Panc1 (cell line): ENCODE measurements around the gene MUL1. TPM values are rescaled to one million over a fixed set of nuclear protein-coding genes. Genes with fewer than 3 reads are reported as not detected.

Source experiments
- ATAC-seq: fragments of 200-7000 bp; cut with Tn5 transposase; 2 replicates; pipeline ENCODE4 v1.9.1; 2020; ENCODE audit warnings: mild to moderate bottlenecking, moderate library complexity
- BruUV-seq: library from RNA; stranded (reverse); fragments of 400-500 nt; replicated peaks from 2 replicates; lab custom pipeline; 2021; lab: Mats Ljungman, UMichigan
- CTCF ChIA-PET: fragments of 300-600 bp; sonication (Branson Sonifier 250); formaldehyde crosslinking; loops from one replicate; lab custom pipeline; 2022; ENCODE audit warnings: antibody characterized with exemption; lab: Charles Lee
- POLR2A ChIA-PET: fragments of 300-600 bp; sonication (Branson Sonifier 250); formaldehyde crosslinking; loops from one replicate; lab custom pipeline; 2022; ENCODE audit warnings: antibody characterized with exemption; lab: Charles Lee
- DNase-seq: peaks from one replicate; pipeline ENCODE4 v3.0.0-alpha.2; 2010; ENCODE audit warnings: low read depth, low spot score
- H3K27ac ChIP-seq: 2 replicates; pipeline ENCODE4 v1.5.1; 2011; ENCODE audit warnings: mild to moderate bottlenecking, low read length, inconsistent platforms
- H3K27me3 ChIP-seq: fragments of 200-500 bp; sonication (Bioruptor generic); 2 replicates; pipeline ENCODE4 v1.6.0; 2014; ENCODE audit warnings: low read length, inconsistent platforms; ENCODE audit not compliant: control insufficient read depth, insufficient read depth
- H3K36me3 ChIP-seq: fragments of 200-500 bp; sonication (Bioruptor generic); 2 replicates; pipeline ENCODE4 v1.5.1; 2014; ENCODE audit warnings: inconsistent platforms, mild to moderate bottlenecking, low read length, moderate library complexity; ENCODE audit not compliant: control insufficient read depth, insufficient read depth
- H3K4me1 ChIP-seq: 2 replicates; pipeline ENCODE4 v1.5.1; 2011; ENCODE audit warnings: inconsistent platforms, mild to moderate bottlenecking, low read length, moderate library complexity; ENCODE audit not compliant: control insufficient read depth, insufficient read depth
- H3K4me3 ChIP-seq, 2 experiments: 2 replicates each; pipeline ENCODE4 v1.5.1; 2011 to 2012; ENCODE audit warnings: low read depth in 2 of 2, low read length in 2 of 2, mild to moderate bottlenecking in 2 of 2, inconsistent platforms in 1 of 2, moderate library complexity in 1 of 2
- H3K9me3 ChIP-seq: fragments of 200-500 bp; sonication (Bioruptor generic); 2 replicates; pipeline ENCODE4 v1.5.1; 2014; ENCODE audit warnings: low read depth, mild to moderate bottlenecking, inconsistent platforms, low read length, moderate library complexity; ENCODE audit not compliant: control insufficient read depth, insufficient read depth
- CTCF ChIP-seq: fragments of 450-650 bp; IDR thresholded peaks from 2 replicates; pipeline ENCODE4 v1.5.1; 2017; ENCODE audit warnings: mild to moderate bottlenecking
- POLR2AphosphoS5 ChIP-seq: IDR thresholded peaks from 2 replicates; pipeline ENCODE4 v1.6.1; 2012; ENCODE audit warnings: mild to moderate bottlenecking, low read depth, low read length, moderate library complexity
- REST ChIP-seq, 2 experiments: IDR thresholded peaks; 2 replicates each; pipeline ENCODE4 v1.6.1; 2011 to 2012; ENCODE audit warnings: low read depth in 2 of 2, control low read depth in 1 of 2, low read length in 1 of 2, mild to moderate bottlenecking in 1 of 2, moderate library complexity in 1 of 2; ENCODE audit not compliant: insufficient read depth in 1 of 2
- SIN3A ChIP-seq: IDR thresholded peaks from 2 replicates; pipeline ENCODE4 v1.6.1; 2012; ENCODE audit warnings: low read depth, mild to moderate bottlenecking, low read length, moderate library complexity, borderline replicate concordance; ENCODE audit not compliant: insufficient read depth
- TCF7L2 ChIP-seq: IDR thresholded peaks from 2 replicates; pipeline ENCODE4 v1.6.1; 2011; ENCODE audit warnings: mild to moderate bottlenecking, low read depth, low read length, inconsistent platforms
- in situ Hi-C: cut with HindIII; loops from 2 replicates; pipeline ENCODE4 v1.10.0; 2016; ENCODE audit warnings: low sequenced_read_pairs, low pct_unique_long_range_greater_than_20kb
- intact Hi-C: fragments of 100-400 bp; cut with micrococcal nuclease; formaldehyde crosslinking; loops from one replicate; pipeline ENCODE4 v1.10.0; 2022; ENCODE audit not compliant: unreplicated experiment
- total RNA-seq: library from RNA; stranded (reverse); gene quantifications from one replicate; pipeline ENCODE4 v1.2.1, GENCODE V29; 2021; ENCODE audit not compliant: unreplicated experiment

Gene MUL1
- total RNA-seq, 1 experiment from 2014 or later = 39.4 TPM

- Histone ChIP-seq H3K27me3 (peaks cover 6% of the 10 kb centered on the region; the same call in 1 of the 2 replicates), H3K4me3 (no peak overlapping the region), H3K4me1 (peaks cover 8% of the 10 kb centered on the region), H3K36me3 (peaks cover 2% of the 10 kb centered on the region; the same call in 1 of the 2 replicates), H3K27ac (no peak overlapping the region), H3K9me3 (no peaks in the 10 kb centered on the region)
- BruUV-seq = no TSS peak
- in situ Hi-C loops = no loop called here
- ChIA-PET POLR2A (no interaction called here), CTCF (no interaction called here)
- ATAC-seq (no peak), DNase-seq (no peak)
- TF ChIP-seq POLR2AphosphoS5 = no peak
- no peak for TF ChIP-seq REST (IDR thresholded peaks at IDR 0.05; ENCODE audit: insufficient read depth in 1 of 2, low read depth in 2 of 2, low read length in 1 of 2)
- no peak for TF ChIP-seq TCF7L2
- no peak for TF ChIP-seq SIN3A
- TF ChIP-seq CTCF = no peak
- intact Hi-C loops = no loop called here
These were observed 20.7 kb downstream of the MUL1 start for GRCh38 chr1:20487236-20487590.

GRCh38 chr1:20486457-20487235 lies 21.3 kb downstream of the MUL1 start:
- in situ Hi-C loops (no loop called here), intact Hi-C loops (no loop called here)
- Histone ChIP-seq H3K4me3 (peak overlapping the region; percentile 37 to 62), H3K27me3 (peaks cover 6% of the 10 kb centered on the region; the same call in 1 of the 2 replicates), H3K27ac (no peak overlapping the region), H3K36me3 (peaks cover 2% of the 10 kb centered on the region; the same call in 1 of the 2 replicates), H3K9me3 (no peaks in the 10 kb centered on the region), H3K4me1 (peaks cover 8% of the 10 kb centered on the region)
- ATAC-seq (peak; percentile 15; the same call in 1 of the 2 replicates), DNase-seq (no peak)
- TF ChIP-seq REST (IDR thresholded peaks at IDR 0.05; ENCODE audit: insufficient read depth in 1 of 2, low read depth in 2 of 2, low read length in 1 of 2) (no peak), SIN3A (no peak), CTCF (no peak), POLR2AphosphoS5 (no peak), TCF7L2 (no peak)
- ChIA-PET POLR2A (no interaction called here), CTCF (no interaction called here)
- BruUV-seq = no TSS peak
